CD4-positive, CD25-positive, alpha-beta regulatory T cell (primary cell): ENCODE measurements around the gene PIP5K1B. TPM values are rescaled to one million over a fixed set of nuclear protein-coding genes. Genes with fewer than 3 reads are reported as not detected.

ENCODE experiments used
- ATAC-seq, 2 donors: fragments of 150-1000 bp; cut with Tn5 transposase; one replicate each; pipeline ENCODE4 v1.10.0; 2021; ENCODE audit warnings: low read depth in 2 of 2, moderate number of reproducible peaks in 2 of 2, moderate library complexity in 1 of 2
- DNase-seq, 3 donors: peaks; one replicate each; pipeline versions ENCODE4 v3.0.0 to v3.0.0-alpha.2; 2012 to 2022; ENCODE audit warnings: mixed read lengths in 1 of 3
- H3K27ac ChIP-seq: one replicate; pipeline ENCODE4 v1.7.0; 2013; ENCODE audit warnings: mild to moderate bottlenecking, low read length; ENCODE audit not compliant: insufficient read depth, poor library complexity, severe bottlenecking
- H3K27me3 ChIP-seq: one replicate; pipeline ENCODE4 v1.7.0; 2013; ENCODE audit warnings: low read length; ENCODE audit not compliant: control insufficient read depth, insufficient read depth
- H3K36me3 ChIP-seq: one replicate; pipeline ENCODE4 v1.7.0; 2013; ENCODE audit warnings: mild to moderate bottlenecking, low read length, moderate library complexity; ENCODE audit not compliant: control insufficient read depth, insufficient read depth
- H3K4me1 ChIP-seq: 2 replicates; pipeline ENCODE4 v1.7.0; 2013; ENCODE audit warnings: mild to moderate bottlenecking, low read length; ENCODE audit not compliant: insufficient read depth, control insufficient read depth, poor library complexity, severe bottlenecking
- H3K4me3 ChIP-seq: one replicate; pipeline ENCODE4 v1.7.0; 2013; ENCODE audit warnings: low read depth, mild to moderate bottlenecking, low read length, moderate library complexity
- H3K9me3 ChIP-seq, 2 experiments: 1 replicate in 1 of 2; 2 replicates in 1 of 2; pipeline ENCODE4 v1.7.0; 2013; ENCODE audit warnings: low read length in 2 of 2, mild to moderate bottlenecking in 1 of 2, moderate library complexity in 1 of 2; ENCODE audit not compliant: control insufficient read depth in 2 of 2
- H3K27ac Mint-ChIP-seq, 3 donors: one replicate each; pipeline ENCODE4 v1.8.0; 2020 to 2022; ENCODE audit warnings: mild to moderate bottlenecking in 3 of 3, mixed read lengths in 3 of 3, moderate library complexity in 2 of 3
- H3K27me3 Mint-ChIP-seq: one replicate; pipeline ENCODE4 v1.8.0; 2022; ENCODE audit warnings: mild to moderate bottlenecking, mixed read lengths
- H3K36me3 Mint-ChIP-seq: one replicate; pipeline ENCODE4 v1.8.0; 2020; ENCODE audit warnings: mixed read lengths
- H3K4me1 Mint-ChIP-seq, 4 donors: one replicate each; pipeline ENCODE4 v1.8.0; 2020 to 2022; ENCODE audit warnings: mixed read lengths in 4 of 4, mild to moderate bottlenecking in 1 of 4
- H3K4me3 Mint-ChIP-seq, 4 donors: one replicate each; pipeline ENCODE4 v1.8.0; 2020 to 2022; ENCODE audit warnings: mild to moderate bottlenecking in 4 of 4, mixed read lengths in 4 of 4, moderate library complexity in 3 of 4
- H3K9me3 Mint-ChIP-seq, 7 donors: one replicate each; pipeline ENCODE4 v1.8.0; 2020 to 2022; ENCODE audit warnings: mixed read lengths in 7 of 7, mild to moderate bottlenecking in 3 of 7, moderate library complexity in 2 of 7
- polyA plus RNA-seq, 4 donors: library from polyadenylated mRNA; unstranded; fragments of 300-500 nt; fragmentation: Illumina TruSeq; gene quantifications; one replicate each; pipeline ENCODE4 v1.2.3, GENCODE V29; 2021
- total RNA-seq: library from RNA; stranded (reverse); gene quantifications from one replicate; pipeline ENCODE4 v1.2.3, GENCODE V29; 2022

The PIP5K1B gene
- total and polyA plus RNA-seq, 5 donors from 2014 or later = 0.47 to 1.9 (median 1.0) TPM

GRCh38 chr9:68708513-68708912, 3.5 kb downstream of the PIP5K1B start:
- Histone ChIP-seq H3K9me3 (no peaks in the 10 kb centered on the region), H3K4me3 (no peak overlapping the region), H3K4me1 (peaks cover 11% of the 10 kb centered on the region), H3K27ac (no peak overlapping the region), H3K36me3 (no peaks in the 10 kb centered on the region), H3K27me3 (peaks cover 37% of the 10 kb centered on the region)
- no peak overlapping the region for H3K4me3 Mint-ChIP-seq
- no peak for ATAC-seq
- peaks cover 54% of the 10 kb centered on the region for H3K27me3 Mint-ChIP-seq
- DNase-seq = no peak
- H3K9me3 Mint-ChIP-seq = peaks cover 0 to 5% (median 0%) of the 10 kb centered on the region in 7 donors
- no peak overlapping the region for H3K27ac Mint-ChIP-seq
- H3K4me1 Mint-ChIP-seq = peaks cover 0 to 21% (median 13%) of the 10 kb centered on the region in 4 donors
- no peaks in the 10 kb centered on the region for H3K36me3 Mint-ChIP-seq

- Histone ChIP-seq H3K4me3 (no peak overlapping the region), H3K9me3 (no peaks in the 10 kb centered on the region), H3K4me1 (peaks cover 11% of the 10 kb centered on the region), H3K36me3 (no peaks in the 10 kb centered on the region), H3K27ac (no peak overlapping the region), H3K27me3 (peaks cover 32% of the 10 kb centered on the region)
- Mint-ChIP-seq H3K36me3 (no peaks in the 10 kb centered on the region), H3K27ac (no peak overlapping the region), H3K4me1 (peaks cover 0 to 17% (median 7%) of the 10 kb centered on the region in 4 donors), H3K27me3 (peaks cover 44% of the 10 kb centered on the region), H3K9me3 (peaks cover 0 to 4% (median 0%) of the 10 kb centered on the region in 7 donors), H3K4me3 (no peak overlapping the region)
- ATAC-seq = no peak
- no peak for DNase-seq
These were observed 4.5 kb downstream of the PIP5K1B start for GRCh38 chr9:68709291-68710110.

GRCh38 chr9:68710111-68710471, 5.1 kb downstream of the PIP5K1B start:
- H3K27ac ChIP-seq = no peak overlapping the region
- H3K27me3 ChIP-seq = peaks cover 32% of the 10 kb centered on the region
- peaks cover 11% of the 10 kb centered on the region for H3K4me1 ChIP-seq
- ATAC-seq (no peak), DNase-seq (no peak)
- Mint-ChIP-seq H3K4me1 (peaks cover 0 to 15% (median 7%) of the 10 kb centered on the region in 4 donors), H3K36me3 (no peaks in the 10 kb centered on the region), H3K27ac (no peak overlapping the region), H3K27me3 (peaks cover 47% of the 10 kb centered on the region), H3K4me3 (no peak overlapping the region), H3K9me3 (peaks cover 0 to 3% (median 0%) of the 10 kb centered on the region in 7 donors)
- no peaks in the 10 kb centered on the region for H3K9me3 ChIP-seq
- no peak overlapping the region for H3K4me3 ChIP-seq
- no peaks in the 10 kb centered on the region for H3K36me3 ChIP-seq

- Histone ChIP-seq H3K4me1 (peaks cover 3% of the 10 kb centered on the region), H3K36me3 (no peaks in the 10 kb centered on the region), H3K4me3 (no peak overlapping the region), H3K27ac (no peak overlapping the region), H3K9me3 (no peaks in the 10 kb centered on the region), H3K27me3 (peaks cover 28% of the 10 kb centered on the region)
- no peaks in the 10 kb centered on the region for H3K36me3 Mint-ChIP-seq
- H3K27ac Mint-ChIP-seq = no peak overlapping the region
- DNase-seq (no peak), ATAC-seq (no peak)
- peaks cover 0 to 8% (median 4%) of the 10 kb centered on the region in 4 donors for H3K4me1 Mint-ChIP-seq
- H3K9me3 Mint-ChIP-seq = peaks cover 0 to 2% (median 0%) of the 10 kb centered on the region in 7 donors
- H3K4me3 Mint-ChIP-seq = no peak overlapping the region
- H3K27me3 Mint-ChIP-seq = peaks cover 39% of the 10 kb centered on the region
These were observed 6.2 kb downstream of the PIP5K1B start for GRCh38 chr9:68711281-68711680.

GRCh38 chr9:68711932-68712331, 6.9 kb downstream of the PIP5K1B start:
- H3K27ac Mint-ChIP-seq = no peak overlapping the region
- Histone ChIP-seq H3K4me1 (no peaks in the 10 kb centered on the region), H3K4me3 (no peak overlapping the region), H3K36me3 (no peaks in the 10 kb centered on the region), H3K9me3 (no peaks in the 10 kb centered on the region), H3K27ac (no peak overlapping the region), H3K27me3 (peaks cover 23% of the 10 kb centered on the region)
- no peaks in the 10 kb centered on the region for H3K36me3 Mint-ChIP-seq
- H3K9me3 Mint-ChIP-seq = no peaks in the 10 kb centered on the region
- ATAC-seq (no peak), DNase-seq (no peak)
- no peak overlapping the region for H3K4me3 Mint-ChIP-seq
- peaks cover 0 to 1% (median 0%) of the 10 kb centered on the region in 4 donors for H3K4me1 Mint-ChIP-seq
- peaks cover 32% of the 10 kb centered on the region for H3K27me3 Mint-ChIP-seq

GRCh38 chr9:68714416-68715180, 9.6 kb downstream of the PIP5K1B start:
- Histone ChIP-seq H3K4me3 (no peak overlapping the region), H3K4me1 (no peaks in the 10 kb centered on the region), H3K36me3 (no peaks in the 10 kb centered on the region), H3K9me3 (no peaks in the 10 kb centered on the region), H3K27ac (no peak overlapping the region), H3K27me3 (peaks cover 21% of the 10 kb centered on the region)
- ATAC-seq (no peak), DNase-seq (no peak)
- Mint-ChIP-seq H3K4me3 (no peak overlapping the region), H3K9me3 (no peaks in the 10 kb centered on the region), H3K27me3 (peaks cover 22% of the 10 kb centered on the region), H3K4me1 (no peaks in the 10 kb centered on the region), H3K27ac (no peak overlapping the region), H3K36me3 (no peaks in the 10 kb centered on the region)

- Mint-ChIP-seq H3K4me3 (no peak overlapping the region), H3K36me3 (no peaks in the 10 kb centered on the region), H3K27me3 (peaks cover 22% of the 10 kb centered on the region), H3K4me1 (no peaks in the 10 kb centered on the region), H3K9me3 (no peaks in the 10 kb centered on the region), H3K27ac (no peak overlapping the region)
- Histone ChIP-seq H3K4me3 (no peak overlapping the region), H3K27me3 (peaks cover 18% of the 10 kb centered on the region), H3K27ac (no peak overlapping the region), H3K9me3 (no peaks in the 10 kb centered on the region), H3K36me3 (no peaks in the 10 kb centered on the region), H3K4me1 (no peaks in the 10 kb centered on the region)
- DNase-seq = no peak
- ATAC-seq = no peak
These were observed 10.1 kb downstream of the PIP5K1B start for GRCh38 chr9:68715181-68715456.
